Stomach (tissue), 9 donors: Measurements from ENCODE around the gene ANKRD11. TPM values are rescaled to one million over a fixed set of nuclear protein-coding genes. Genes with fewer than 3 reads are reported as not detected.

Source experiments
- DNase-seq, 2 donors: peaks; one replicate each; pipeline versions ENCODE4 v3.0.0 to v3.0.0-alpha.2; 2013 to 2019
- H3K27ac ChIP-seq, 5 donors: fragments of 200-600 bp in 4 of 5; sonication (generic) in 4 of 5; one replicate each; pipeline ENCODE4 v1.5.1; 2013 to 2019; ENCODE audit warnings: mild to moderate bottlenecking in 1 of 5, moderate library complexity in 1 of 5
- H3K27me3 ChIP-seq, 3 donors: fragments of 200-600 bp; sonication (generic); one replicate each; pipeline ENCODE4 v1.5.1; 2017 to 2019; ENCODE audit warnings: mixed run types in 1 of 3
- H3K36me3 ChIP-seq, 4 donors: fragments of 200-600 bp; sonication (generic); 1 replicate in 3 of 4; 2 replicates in 1 of 4; pipeline ENCODE4 v1.5.1; 2016 to 2019
- H3K4me1 ChIP-seq, 4 donors: fragments of 200-600 bp; sonication (generic); one replicate each; pipeline ENCODE4 v1.5.1; 2016 to 2019
- H3K4me3 ChIP-seq, 4 donors: fragments of 200-600 bp; sonication (generic) in 3 of 4; one replicate each; pipeline ENCODE4 v1.5.1; 2016 to 2019; ENCODE audit warnings: mild to moderate bottlenecking in 1 of 4
- H3K9me3 ChIP-seq, 4 donors: fragments of 200-600 bp; sonication (generic); one replicate each; pipeline ENCODE4 v1.5.1; 2016 to 2019
- EP300 ChIP-seq: sonication (generic); formaldehyde crosslinking; IDR thresholded peaks from one replicate; pipeline ENCODE4 v1.6.1; 2017; ENCODE audit warnings: antibody characterized with exemption
- POLR2A ChIP-seq, 4 donors: fragments of 450-650 bp; IDR thresholded peaks; one replicate each; pipeline ENCODE4 v1.6.1; 2016; ENCODE audit warnings: antibody characterized with exemption in 4 of 4, control low read depth in 2 of 4, mild to moderate bottlenecking in 1 of 4, moderate library complexity in 1 of 4
- POLR2AphosphoS5 ChIP-seq, 3 donors: sonication (generic); formaldehyde crosslinking; IDR thresholded peaks; one replicate each; pipeline ENCODE4 v1.6.1; 2016; ENCODE audit warnings: antibody characterized with exemption in 3 of 3
- WGBS, 5 donors: extraction: QIAGEN DNeasy Blood & Tissue Kit in 3 of 5; methylation state at CpG; one replicate each; pipeline versions ENCODE4 v1.1.5 to v1.1.7; 2013 to 2018; 5-methylcytosine and 5-hydroxymethylcytosine counted together
- intact Hi-C: fragments of 100-400 bp; cut with DNase I; formaldehyde crosslinking; loops from one replicate; pipeline ENCODE4 v1.15.1; 2023; ENCODE audit warnings: low total_unique reads
- polyA plus RNA-seq, 3 donors: library from polyadenylated mRNA; stranded (reverse); fragments of 200-250 nt; gene quantifications; one replicate each; pipeline ENCODE4 v1.2.3, GENCODE V29; 2013
- total RNA-seq, 5 donors: library from RNA; depleted of rRNA; stranded (reverse); fragments of >200 nt; gene quantifications; one replicate each; pipeline versions ENCODE4 v1.1.0 to v1.2.3, GENCODE V29; 2014 to 2016
- TF ChIP-seq, protein P1 (sequence below), 7 experiments: fragments of 450-650 bp in 4 of 7; fragments of 200-600 bp in 3 of 7; sonication (generic) in 3 of 7; IDR thresholded peaks; one replicate each; pipeline ENCODE4 v1.5.1; 2016 to 2019; ENCODE audit warnings: antibody characterized with exemption in 7 of 7, control low read depth in 2 of 7, mild to moderate bottlenecking in 1 of 7
- donor health status: healthy with polysubstance abuse.
- donor health status: Bipolar disorder and iron deficiency.
- donor health status: healthy.

Gene ANKRD11
- total and polyA plus RNA-seq, 8 donors: 25.4 to 350 (median 88.7) TPM

DNA sequence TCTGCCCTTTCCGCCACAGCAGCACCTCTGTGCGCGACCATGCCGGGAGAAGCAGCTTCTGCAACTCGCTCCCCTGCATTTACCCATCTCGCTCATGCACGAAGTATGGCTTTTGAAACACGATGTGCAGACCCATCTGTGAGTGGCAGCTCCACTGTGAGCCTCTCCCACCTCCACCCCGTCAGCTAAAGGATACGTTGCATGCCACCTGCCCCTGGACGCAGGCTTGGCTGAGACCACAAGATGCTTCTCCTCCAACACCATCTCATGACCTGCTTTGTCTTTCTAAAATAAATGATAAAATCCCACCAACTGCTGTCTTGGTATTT is 172.0 kb downstream of the ANKRD11 start:
- TF ChIP-seq, protein P1, sequence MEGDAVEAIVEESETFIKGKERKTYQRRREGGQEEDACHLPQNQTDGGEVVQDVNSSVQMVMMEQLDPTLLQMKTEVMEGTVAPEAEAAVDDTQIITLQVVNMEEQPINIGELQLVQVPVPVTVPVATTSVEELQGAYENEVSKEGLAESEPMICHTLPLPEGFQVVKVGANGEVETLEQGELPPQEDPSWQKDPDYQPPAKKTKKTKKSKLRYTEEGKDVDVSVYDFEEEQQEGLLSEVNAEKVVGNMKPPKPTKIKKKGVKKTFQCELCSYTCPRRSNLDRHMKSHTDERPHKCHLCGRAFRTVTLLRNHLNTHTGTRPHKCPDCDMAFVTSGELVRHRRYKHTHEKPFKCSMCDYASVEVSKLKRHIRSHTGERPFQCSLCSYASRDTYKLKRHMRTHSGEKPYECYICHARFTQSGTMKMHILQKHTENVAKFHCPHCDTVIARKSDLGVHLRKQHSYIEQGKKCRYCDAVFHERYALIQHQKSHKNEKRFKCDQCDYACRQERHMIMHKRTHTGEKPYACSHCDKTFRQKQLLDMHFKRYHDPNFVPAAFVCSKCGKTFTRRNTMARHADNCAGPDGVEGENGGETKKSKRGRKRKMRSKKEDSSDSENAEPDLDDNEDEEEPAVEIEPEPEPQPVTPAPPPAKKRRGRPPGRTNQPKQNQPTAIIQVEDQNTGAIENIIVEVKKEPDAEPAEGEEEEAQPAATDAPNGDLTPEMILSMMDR (IDR thresholded peaks at IDR 0.05): no peak
- no peak for TF ChIP-seq POLR2A (IDR thresholded peaks at IDR 0.05)
- no peak for TF ChIP-seq POLR2AphosphoS5 (IDR thresholded peaks at IDR 0.05)
- TF ChIP-seq EP300: no peak
- 89 to 95% (median 94%) methylated on average over 11 of the region's 11 CpGs for WGBS, 5 donors
- intact Hi-C loops: no loop called here

DNA sequence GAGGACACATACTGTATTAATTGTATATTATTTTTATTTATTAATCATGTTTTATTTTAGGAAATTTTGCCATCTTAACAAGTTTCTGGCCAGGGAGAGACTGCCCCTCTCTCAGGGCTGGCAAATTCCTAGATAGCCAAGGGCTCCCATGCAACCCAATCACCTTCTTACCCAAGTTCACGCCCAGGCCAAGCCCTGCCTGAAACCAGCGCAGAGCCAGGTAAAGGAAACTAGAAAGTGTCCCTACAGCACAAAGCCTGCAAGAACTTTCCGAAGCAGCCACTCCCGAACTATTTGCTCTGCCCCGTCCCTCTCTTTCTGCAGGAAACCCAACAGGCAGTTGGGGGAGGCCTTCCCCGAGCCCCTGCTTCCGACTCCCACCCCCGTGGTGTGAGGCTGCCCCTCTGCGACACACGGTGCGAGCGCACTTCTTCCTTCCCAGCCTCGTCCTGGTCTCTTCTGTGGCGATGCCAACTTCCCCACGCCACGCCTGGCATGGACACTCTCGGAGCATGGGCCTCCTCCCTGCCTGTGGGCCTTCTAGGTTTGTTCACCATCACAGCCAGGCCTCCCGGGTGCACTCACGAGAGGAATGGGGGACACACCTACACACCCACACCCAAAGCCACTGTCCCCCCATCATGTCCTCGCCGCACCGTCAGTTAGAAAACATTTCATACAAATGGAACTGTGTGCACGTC is 172.5 kb downstream of the ANKRD11 start:
- Histone ChIP-seq H3K4me3 (no peak overlapping the region), H3K36me3 (peaks cover 8 to 25% (median 16%) of the 10 kb centered on the region in 4 donors), H3K4me1 (peaks cover 71 to 100% (median 96%) of the 10 kb centered on the region in 4 donors), H3K27me3 (no peaks in the 10 kb centered on the region), H3K27ac (peak overlapping the region in 4 of 5 donors; percentile 9 to 70 (median 29)), H3K9me3 (no peaks in the 10 kb centered on the region)
- intact Hi-C loops: no loop called here
- no peak for TF ChIP-seq EP300
- TF ChIP-seq POLR2A (IDR thresholded peaks at IDR 0.05): no peak
- TF ChIP-seq, protein P1 (IDR thresholded peaks at IDR 0.05): no peak
- no peak for TF ChIP-seq POLR2AphosphoS5 (IDR thresholded peaks at IDR 0.05)
- no peak for DNase-seq
- WGBS, 5 donors: 69 to 80% (median 70%) methylated on average over 23 of the region's 23 CpGs

More for the DNA sequence above, 172.0 kb downstream of the ANKRD11 start:
- H3K36me3 ChIP-seq: peaks cover 4 to 20% (median 12%) of the 10 kb centered on the region in 4 donors
- no peak for DNase-seq
- H3K27me3 ChIP-seq: no peaks in the 10 kb centered on the region
- H3K27ac ChIP-seq: peak overlapping the region in 1 of 5 donors; percentile 78
- H3K9me3 ChIP-seq: no peaks in the 10 kb centered on the region
- no peak overlapping the region for H3K4me3 ChIP-seq
- H3K4me1 ChIP-seq: peaks cover 74 to 100% (median 97%) of the 10 kb centered on the region in 4 donors

GRCh38 chr16:89317101-89317671 is 173.2 kb downstream of the ANKRD11 start:
- intact Hi-C loops: no loop called here
- Histone ChIP-seq H3K4me3 (no peak overlapping the region), H3K27me3 (no peaks in the 10 kb centered on the region), H3K9me3 (no peaks in the 10 kb centered on the region), H3K27ac (peak overlapping the region in 4 of 5 donors; percentile 9 to 70 (median 29)), H3K36me3 (peaks cover 9 to 32% (median 23%) of the 10 kb centered on the region in 4 donors), H3K4me1 (peaks cover 64 to 100% (median 89%) of the 10 kb centered on the region in 4 donors)
- DNase-seq: no peak
- TF ChIP-seq EP300 (no peak), POLR2AphosphoS5 (IDR thresholded peaks at IDR 0.05) (no peak), POLR2A (IDR thresholded peaks at IDR 0.05) (no peak)
- TF ChIP-seq, protein P1 (IDR thresholded peaks at IDR 0.05): no peak
- WGBS, 5 donors: 63 to 78% (median 77%) methylated on average over 12 of the region's 12 CpGs

GRCh38 chr16:89316701-89317100 is 173.7 kb downstream of the ANKRD11 start:
- H3K27me3 ChIP-seq: no peaks in the 10 kb centered on the region
- intact Hi-C loops: no loop called here
- peak overlapping the region in 4 of 5 donors; percentile 13 to 75 (median 54) for H3K27ac ChIP-seq
- H3K4me3 ChIP-seq: no peak overlapping the region
- no peak for DNase-seq
- peaks cover 59 to 99% (median 86%) of the 10 kb centered on the region in 4 donors for H3K4me1 ChIP-seq
- no peak for TF ChIP-seq EP300
- TF ChIP-seq POLR2AphosphoS5 (IDR thresholded peaks at IDR 0.05): no peak
- TF ChIP-seq POLR2A (IDR thresholded peaks at IDR 0.05): no peak
- TF ChIP-seq, protein P1 (IDR thresholded peaks at IDR 0.05): no peak
- peaks cover 9 to 37% (median 28%) of the 10 kb centered on the region in 4 donors for H3K36me3 ChIP-seq
- WGBS, 5 donors: 83 to 87% (median 86%) methylated on average over 12 to 14 of the region's 14 CpGs
- H3K9me3 ChIP-seq: no peaks in the 10 kb centered on the region
